ENCODE measurements around the gene AIFM1.

DNA sequence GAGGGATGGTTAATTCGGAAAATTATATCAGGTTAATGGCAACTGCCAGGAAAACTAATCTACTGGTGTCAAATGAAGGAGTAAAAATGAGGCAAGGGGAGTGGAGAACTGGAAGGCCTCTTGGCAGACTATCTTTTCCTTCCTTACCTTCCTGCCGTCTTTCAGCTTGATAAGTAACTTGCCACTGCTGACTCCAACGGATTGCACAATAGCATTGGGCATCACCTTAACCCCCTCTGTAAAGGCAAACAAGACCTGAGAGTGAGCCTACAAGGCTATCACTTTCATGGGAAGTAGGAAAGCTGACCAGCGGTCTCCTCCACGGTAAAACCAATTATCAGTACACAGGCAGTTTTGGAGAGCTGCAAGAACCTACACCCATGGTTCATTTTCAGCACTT is 29.1 kb downstream of the AIFM1 start:
- TF ChIP-seq, protein P1, sequence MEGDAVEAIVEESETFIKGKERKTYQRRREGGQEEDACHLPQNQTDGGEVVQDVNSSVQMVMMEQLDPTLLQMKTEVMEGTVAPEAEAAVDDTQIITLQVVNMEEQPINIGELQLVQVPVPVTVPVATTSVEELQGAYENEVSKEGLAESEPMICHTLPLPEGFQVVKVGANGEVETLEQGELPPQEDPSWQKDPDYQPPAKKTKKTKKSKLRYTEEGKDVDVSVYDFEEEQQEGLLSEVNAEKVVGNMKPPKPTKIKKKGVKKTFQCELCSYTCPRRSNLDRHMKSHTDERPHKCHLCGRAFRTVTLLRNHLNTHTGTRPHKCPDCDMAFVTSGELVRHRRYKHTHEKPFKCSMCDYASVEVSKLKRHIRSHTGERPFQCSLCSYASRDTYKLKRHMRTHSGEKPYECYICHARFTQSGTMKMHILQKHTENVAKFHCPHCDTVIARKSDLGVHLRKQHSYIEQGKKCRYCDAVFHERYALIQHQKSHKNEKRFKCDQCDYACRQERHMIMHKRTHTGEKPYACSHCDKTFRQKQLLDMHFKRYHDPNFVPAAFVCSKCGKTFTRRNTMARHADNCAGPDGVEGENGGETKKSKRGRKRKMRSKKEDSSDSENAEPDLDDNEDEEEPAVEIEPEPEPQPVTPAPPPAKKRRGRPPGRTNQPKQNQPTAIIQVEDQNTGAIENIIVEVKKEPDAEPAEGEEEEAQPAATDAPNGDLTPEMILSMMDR (IDR thresholded peaks at IDR 0.05): no peak
- TF ChIP-seq POLR2A (IDR thresholded peaks at IDR 0.05; ENCODE audit: low read depth) (no peak), POLR2AphosphoS5 (IDR thresholded peaks at IDR 0.05) (no peak), EP300 (IDR thresholded peaks at IDR 0.05) (no peak)
